HT1080 (cell line): ENCODE measurements around the gene IGSF23. TPM values are rescaled to one million over a fixed set of nuclear protein-coding genes. Genes with fewer than 3 reads are reported as not detected.

ENCODE experiments used
- DNase-seq: peaks from one replicate; pipeline ENCODE4 v3.0.0-alpha.2; 2015; ENCODE audit warnings: low read depth
- polyA plus RNA-seq, 2 experiments: library from polyadenylated mRNA; depleted of rRNA; stranded (reverse); fragments of >200 nt; gene quantifications; 2 replicates each; pipeline ENCODE4 v1.2.3, GENCODE V29; 2015
- total RNA-seq: library from RNA; depleted of rRNA; stranded (reverse); fragments of >200 nt; shearing (Covaris generic); gene quantifications from 2 replicates; pipeline ENCODE4 v1.2.3, GENCODE V29; 2014; rRNA removed

IGSF23 gene
- not detected in 2 replicates for total RNA-seq
- not detected in 2 replicates for polyA plus RNA-seq (2015; cell fraction: cytosol; rRNA removed)
- polyA plus RNA-seq (2015; cell fraction: nucleus; rRNA removed): not detected in 2 replicates

GRCh38 chr19:44613295-44614178 is at the start of gene IGSF23:
IGSF23 (plus strand) TSS chr19:44613563; CDS start chr19:44613646, 83 bp downstream.
- DNase-seq: no peak

GRCh38 chr19:44566984-44567383 is 46.4 kb upstream of the IGSF23 start:
- DNase-seq: no peak

- DNase-seq: no peak
Measured at GRCh38 chr19:44567745-44568144, 45.6 kb upstream of the IGSF23 start.

- no peak for DNase-seq
Measured at GRCh38 chr19:44570603-44570983, 42.8 kb upstream of the IGSF23 start.

GRCh38 chr19:44570984-44571684 is 42.2 kb upstream of the IGSF23 start:
- peak; percentile 67 for DNase-seq

GRCh38 chr19:44571830-44572580 is 41.4 kb upstream of the IGSF23 start:
- DNase-seq: no peak

GRCh38 chr19:44572581-44572900 is 40.8 kb upstream of the IGSF23 start:
- DNase-seq: no peak

GRCh38 chr19:44573183-44573582 is 40.2 kb upstream of the IGSF23 start:
- DNase-seq: no peak

GRCh38 chr19:44573627-44574026 is 39.7 kb upstream of the IGSF23 start:
- DNase-seq: no peak

GRCh38 chr19:44574186-44574950 is 39.0 kb upstream of the IGSF23 start:
- no peak for DNase-seq

GRCh38 chr19:44575116-44575700 is 38.2 kb upstream of the IGSF23 start:
- DNase-seq: peak; percentile 50

- peak; percentile 50 for DNase-seq
Measured at GRCh38 chr19:44576843-44577565, 36.4 kb upstream of the IGSF23 start.

- DNase-seq: no peak
Measured at GRCh38 chr19:44577566-44577874, 35.8 kb upstream of the IGSF23 start.

GRCh38 chr19:44579663-44580365 is 33.5 kb upstream of the IGSF23 start:
- no peak for DNase-seq

- DNase-seq: no peak
Measured at GRCh38 chr19:44580366-44580895, 32.9 kb upstream of the IGSF23 start.

GRCh38 chr19:44581288-44581687 is 32.1 kb upstream of the IGSF23 start:
- no peak for DNase-seq

GRCh38 chr19:44582581-44583265 is 30.6 kb upstream of the IGSF23 start:
- DNase-seq: no peak

- peak; percentile 48 for DNase-seq
Measured at GRCh38 chr19:44585371-44586133, 27.8 kb upstream of the IGSF23 start.
